H1 (cell line): ENCODE results near the gene LOC101059915.

Source experiments
- CTBP2 ChIP-seq: IDR thresholded peaks from 2 replicates; pipeline ENCODE4 v1.7.0; 2011; ENCODE audit warnings: borderline replicate concordance, mild to moderate bottlenecking, moderate library complexity, mixed read lengths, low read length; ENCODE audit not compliant: insufficient read depth, insufficient read length
- CTCF ChIP-seq, 3 experiments: IDR thresholded peaks; 1 replicate in 2 of 3; 2 replicates in 1 of 3; pipeline versions ENCODE4 v1.5.1 to v1.6.1; 2011; ENCODE audit warnings: low read length in 3 of 3, mild to moderate bottlenecking in 3 of 3, inconsistent platforms in 2 of 3, low read depth in 1 of 3, moderate library complexity in 1 of 3; ENCODE audit not compliant: insufficient read depth in 1 of 3; ENCODE audit errors: control extremely low read depth in 1 of 3
- EP300 ChIP-seq, 2 experiments: IDR thresholded peaks; 1 replicate in 1 of 2; 2 replicates in 1 of 2; pipeline ENCODE4 v1.6.1; 2011 to 2012; ENCODE audit warnings: low read depth in 2 of 2, low read length in 2 of 2, mild to moderate bottlenecking in 2 of 2, borderline replicate concordance in 1 of 2, inconsistent platforms in 1 of 2, moderate library complexity in 1 of 2
- EZH2 ChIP-seq: fragments of 200-600 bp; sonication (generic); IDR thresholded peaks from 2 replicates; pipeline ENCODE4 v1.7.1; 2012; ENCODE audit warnings: low read depth, mild to moderate bottlenecking, moderate library complexity, low read length, inconsistent platforms; ENCODE audit not compliant: severe bottlenecking
- GABPA ChIP-seq: IDR thresholded peaks from 2 replicates; pipeline ENCODE4 v1.6.1; 2011; ENCODE audit warnings: mild to moderate bottlenecking, low read length, moderate library complexity, borderline replicate concordance; ENCODE audit not compliant: insufficient read depth
- MAX ChIP-seq: IDR thresholded peaks from 2 replicates; pipeline ENCODE4 v1.6.1; 2012; ENCODE audit warnings: inconsistent platforms
- RAD21 ChIP-seq, 2 experiments: IDR thresholded peaks in 1 of 2; conservative IDR thresholded peaks in 1 of 2; 2 replicates each; pipeline ENCODE4 v1.6.1; 2011; ENCODE audit warnings: low read depth in 2 of 2, low read length in 2 of 2, improper control_type of control experiment in 1 of 2, inconsistent platforms in 1 of 2, mild to moderate bottlenecking in 1 of 2, moderate library complexity in 1 of 2
- SIN3A ChIP-seq, 2 experiments: IDR thresholded peaks in 1 of 2; conservative IDR thresholded peaks in 1 of 2; 2 replicates each; pipeline ENCODE4 v1.6.1; 2011 to 2012; ENCODE audit warnings: low read length in 2 of 2, improper control_type of control experiment in 1 of 2, low read depth in 1 of 2, mild to moderate bottlenecking in 1 of 2
- TAF1 ChIP-seq: IDR thresholded peaks from 2 replicates; pipeline ENCODE4 v1.6.1; 2011; ENCODE audit warnings: mild to moderate bottlenecking, low read depth, low read length
- USF2 ChIP-seq: IDR thresholded peaks from 2 replicates; pipeline ENCODE4 v1.6.1; 2011; ENCODE audit warnings: low read length, improper control_type of control experiment

- TF ChIP-seq CTCF (IDR thresholded peaks at IDR 0.05; ENCODE audit: control extremely low read depth in 1 of 3, insufficient read depth in 1 of 3, low read depth in 1 of 3, low read length in 3 of 3) (no peak), SIN3A (conservative IDR thresholded peaks at IDR 0.05 in 1 of 2, IDR thresholded peaks at IDR 0.05 in 1 of 2; ENCODE audit: low read depth in 1 of 2, low read length in 2 of 2) (no peak), MAX (no peak), EP300 (IDR thresholded peaks at IDR 0.05; ENCODE audit: borderline replicate concordance in 1 of 2, low read depth in 2 of 2, low read length in 2 of 2) (no peak), TAF1 (no peak), RAD21 (IDR thresholded peaks at IDR 0.05 in 1 of 2, conservative IDR thresholded peaks at IDR 0.05 in 1 of 2; ENCODE audit: low read depth in 2 of 2, low read length in 2 of 2) (no peak), EZH2 (no peak), GABPA (no peak), CTBP2 (no peak), USF2 (no peak)
These were observed 30.7 kb upstream of the LOC101059915 start for GRCh38 chrX:71636438-71637252.
